Liver (tissue), 9 donors: ENCODE results near the gene CLEC16A. TPM values are rescaled to one million over a fixed set of nuclear protein-coding genes. Genes with fewer than 3 reads are reported as not detected.

ENCODE experiments used
- DNase-seq: peaks from one replicate; pipeline ENCODE4 v3.0.0-alpha.2; 2017; ENCODE audit warnings: low spot score
- H3K27ac ChIP-seq, 2 donors: one replicate each; pipeline ENCODE4 v1.7.0; 2013; ENCODE audit warnings: inconsistent platforms in 2 of 2, low read length in 2 of 2, control low read depth in 1 of 2, low read depth in 1 of 2, mild to moderate bottlenecking in 1 of 2
- H3K27me3 ChIP-seq, 4 donors: one replicate each; pipeline versions ENCODE4 v1.6.1 to v1.7.0; 2013; ENCODE audit warnings: low read length in 3 of 4, inconsistent platforms in 1 of 4, mild to moderate bottlenecking in 1 of 4, moderate library complexity in 1 of 4; ENCODE audit not compliant: control insufficient read depth in 4 of 4, insufficient read depth in 4 of 4
- H3K36me3 ChIP-seq, 4 donors: one replicate each; pipeline versions ENCODE4 v1.6.1 to v1.7.0; 2013; ENCODE audit warnings: low read length in 3 of 4, mild to moderate bottlenecking in 3 of 4, low read depth in 1 of 4, moderate library complexity in 1 of 4; ENCODE audit not compliant: control insufficient read depth in 4 of 4, insufficient read depth in 3 of 4
- H3K4me1 ChIP-seq, 4 donors: one replicate each; pipeline versions ENCODE4 v1.6.1 to v1.7.0; 2013; ENCODE audit warnings: low read length in 3 of 4, mild to moderate bottlenecking in 3 of 4, moderate library complexity in 1 of 4; ENCODE audit not compliant: control insufficient read depth in 4 of 4, insufficient read depth in 4 of 4
- H3K4me3 ChIP-seq, 3 donors: one replicate each; pipeline versions ENCODE4 v1.6.1 to v1.7.0; 2013; ENCODE audit warnings: low read length in 3 of 3, control low read depth in 1 of 3, low read depth in 1 of 3, mild to moderate bottlenecking in 1 of 3
- H3K9ac ChIP-seq, 2 donors: one replicate each; pipeline ENCODE4 v1.7.0; 2013; ENCODE audit warnings: low read length in 2 of 2, mild to moderate bottlenecking in 2 of 2, moderate library complexity in 2 of 2, control low read depth in 1 of 2, low read depth in 1 of 2
- H3K9me3 ChIP-seq, 4 donors: one replicate each; pipeline versions ENCODE4 v1.6.1 to v1.7.0; 2013; ENCODE audit warnings: low read length in 3 of 4; ENCODE audit not compliant: control insufficient read depth in 4 of 4
- EGR1 ChIP-seq, 2 donors: IDR thresholded peaks; 2 replicates each; pipeline ENCODE4 v1.6.1; 2016 to 2018; ENCODE audit warnings: antibody characterized with exemption in 2 of 2, low read depth in 2 of 2
- FOXA1 ChIP-seq: IDR thresholded peaks from 2 replicates; pipeline ENCODE4 v1.6.1; 2016; ENCODE audit warnings: antibody characterized with exemption
- FOXA2 ChIP-seq: IDR thresholded peaks from 2 replicates; pipeline ENCODE4 v1.6.1; 2016; ENCODE audit warnings: antibody characterized with exemption
- GABPA ChIP-seq, 2 donors: IDR thresholded peaks in 1 of 2; conservative IDR thresholded peaks in 1 of 2; 2 replicates each; pipeline ENCODE4 v1.6.1; 2016; ENCODE audit warnings: antibody characterized with exemption in 2 of 2, mild to moderate bottlenecking in 1 of 2, moderate library complexity in 1 of 2
- HNF4A ChIP-seq, 2 donors: conservative IDR thresholded peaks; 2 replicates each; pipeline ENCODE4 v1.6.1; 2016; ENCODE audit warnings: antibody characterized with exemption in 2 of 2, mild to moderate bottlenecking in 2 of 2
- HNF4G ChIP-seq: IDR thresholded peaks from 2 replicates; pipeline ENCODE4 v1.6.1; 2016; ENCODE audit warnings: antibody characterized with exemption
- JUND ChIP-seq, 2 donors: IDR thresholded peaks; 2 replicates each; pipeline ENCODE4 v1.6.1; 2016; ENCODE audit warnings: antibody characterized with exemption in 2 of 2
- NR2F2 ChIP-seq: IDR thresholded peaks from 2 replicates; pipeline ENCODE4 v1.6.1; 2016; ENCODE audit warnings: antibody characterized with exemption
- RAD21 ChIP-seq, 2 donors: IDR thresholded peaks; 2 replicates each; pipeline ENCODE4 v1.6.1; 2016; ENCODE audit warnings: antibody characterized with exemption in 2 of 2, mild to moderate bottlenecking in 2 of 2
- RXRA ChIP-seq, 2 donors: IDR thresholded peaks; 2 replicates each; pipeline ENCODE4 v1.6.1; 2017 to 2018; ENCODE audit warnings: antibody characterized with exemption in 2 of 2, mild to moderate bottlenecking in 1 of 2
- SP1 ChIP-seq: IDR thresholded peaks from 2 replicates; pipeline ENCODE4 v1.6.1; 2018; ENCODE audit warnings: antibody characterized with exemption, mild to moderate bottlenecking
- TAF1 ChIP-seq: conservative IDR thresholded peaks from 2 replicates; pipeline ENCODE4 v1.6.1; 2016; ENCODE audit warnings: antibody characterized with exemption, mild to moderate bottlenecking
- YY1 ChIP-seq: IDR thresholded peaks from 2 replicates; pipeline ENCODE4 v1.6.1; 2016; ENCODE audit warnings: antibody characterized with exemption, mild to moderate bottlenecking
- WGBS: extraction: QIAGEN DNeasy Blood & Tissue Kit; methylation state at CpG from one replicate; pipeline ENCODE4 v1.1.7; 2013; 5-methylcytosine and 5-hydroxymethylcytosine counted together
- polyA plus RNA-seq, 2 donors: library from polyadenylated mRNA; stranded (reverse) in 1 of 2; unstranded in 1 of 2; fragments of 200-250 nt in 1 of 2; fragments of >200 nt in 1 of 2; fragmentation: Nextera tagmentation in 1 of 2; extraction: Ambion mirVana in 1 of 2; gene quantifications; one replicate each; pipeline versions ENCODE4 v1.2.1 to v1.2.3, GENCODE V29; 2013 to 2015
- total RNA-seq, 2 donors: library from RNA; depleted of rRNA; stranded (reverse); fragments of >200 nt; gene quantifications; one replicate each; pipeline ENCODE4 v1.2.3, GENCODE V29; 2014
- TF ChIP-seq, protein P1 (sequence below): IDR thresholded peaks from 2 replicates; pipeline ENCODE4 v1.6.1; 2016; ENCODE audit warnings: antibody characterized with exemption, mild to moderate bottlenecking
- TF ChIP-seq, protein P2 (sequence below): IDR thresholded peaks from 2 replicates; pipeline ENCODE4 v1.6.1; 2016; ENCODE audit warnings: antibody characterized with exemption
- TF ChIP-seq, protein P3 (sequence below): IDR thresholded peaks from 2 replicates; pipeline ENCODE4 v1.6.1; 2016; ENCODE audit warnings: antibody characterized with exemption
- TF ChIP-seq, protein P4 (sequence below): IDR thresholded peaks from 2 replicates; pipeline ENCODE4 v1.6.1; 2016; ENCODE audit warnings: antibody characterized with exemption
- TF ChIP-seq, protein P5 (sequence below): fragments of 150-350 bp; IDR thresholded peaks from 2 replicates; pipeline ENCODE4 v1.5.1; 2017; ENCODE audit warnings: improper control_type of control experiment, low read depth, low read length; ENCODE audit not compliant: missing input control
- donor health status: healthy.
- donor health status: healthy.
- donor health status: healthy.
- donor health status: healthy.
- donor health status: healthy.

The CLEC16A gene
- total and polyA plus RNA-seq, 4 donors: 9.7 to 23.0 (median 17.4) TPM

DNA sequence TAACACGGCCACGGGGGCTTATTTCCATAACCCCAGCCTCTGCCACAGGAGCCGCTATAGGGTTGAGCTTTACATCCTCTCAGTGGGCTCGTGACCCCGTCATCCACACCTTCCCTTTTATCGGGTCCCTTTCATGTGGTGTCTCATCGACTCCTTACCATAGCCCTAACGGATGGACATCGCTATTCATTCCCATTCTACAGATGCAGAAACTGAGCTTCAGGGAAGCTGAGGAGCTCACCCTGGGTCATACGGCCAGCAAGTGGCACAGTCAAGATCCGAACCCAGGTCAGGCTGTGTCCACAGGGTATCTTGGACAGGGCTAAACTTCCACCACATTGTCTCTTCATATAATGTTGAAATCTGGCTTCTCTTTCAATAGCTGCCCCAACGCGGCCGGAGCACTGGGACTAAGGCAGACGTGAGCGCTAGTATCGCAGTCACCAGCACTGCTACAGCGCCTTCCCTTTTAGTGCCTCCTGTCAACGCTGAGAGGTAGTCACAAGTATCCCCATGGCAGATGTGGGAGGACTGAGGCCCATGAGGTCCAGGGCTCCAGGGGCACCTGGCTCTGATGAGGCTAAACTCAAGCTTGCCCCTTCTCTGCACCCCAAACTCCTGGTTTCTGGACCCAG lies 260.8 kb downstream of the CLEC16A start:
- peaks cover 0 to 17% (median 14%) of the 10 kb centered on the region in 4 donors for H3K4me1 ChIP-seq
- H3K27me3 ChIP-seq: no peaks in the 10 kb centered on the region
- TF ChIP-seq EGR1 (IDR thresholded peaks at IDR 0.05; ENCODE audit: low read depth in 2 of 2): no peak
- TF ChIP-seq, protein P1, sequence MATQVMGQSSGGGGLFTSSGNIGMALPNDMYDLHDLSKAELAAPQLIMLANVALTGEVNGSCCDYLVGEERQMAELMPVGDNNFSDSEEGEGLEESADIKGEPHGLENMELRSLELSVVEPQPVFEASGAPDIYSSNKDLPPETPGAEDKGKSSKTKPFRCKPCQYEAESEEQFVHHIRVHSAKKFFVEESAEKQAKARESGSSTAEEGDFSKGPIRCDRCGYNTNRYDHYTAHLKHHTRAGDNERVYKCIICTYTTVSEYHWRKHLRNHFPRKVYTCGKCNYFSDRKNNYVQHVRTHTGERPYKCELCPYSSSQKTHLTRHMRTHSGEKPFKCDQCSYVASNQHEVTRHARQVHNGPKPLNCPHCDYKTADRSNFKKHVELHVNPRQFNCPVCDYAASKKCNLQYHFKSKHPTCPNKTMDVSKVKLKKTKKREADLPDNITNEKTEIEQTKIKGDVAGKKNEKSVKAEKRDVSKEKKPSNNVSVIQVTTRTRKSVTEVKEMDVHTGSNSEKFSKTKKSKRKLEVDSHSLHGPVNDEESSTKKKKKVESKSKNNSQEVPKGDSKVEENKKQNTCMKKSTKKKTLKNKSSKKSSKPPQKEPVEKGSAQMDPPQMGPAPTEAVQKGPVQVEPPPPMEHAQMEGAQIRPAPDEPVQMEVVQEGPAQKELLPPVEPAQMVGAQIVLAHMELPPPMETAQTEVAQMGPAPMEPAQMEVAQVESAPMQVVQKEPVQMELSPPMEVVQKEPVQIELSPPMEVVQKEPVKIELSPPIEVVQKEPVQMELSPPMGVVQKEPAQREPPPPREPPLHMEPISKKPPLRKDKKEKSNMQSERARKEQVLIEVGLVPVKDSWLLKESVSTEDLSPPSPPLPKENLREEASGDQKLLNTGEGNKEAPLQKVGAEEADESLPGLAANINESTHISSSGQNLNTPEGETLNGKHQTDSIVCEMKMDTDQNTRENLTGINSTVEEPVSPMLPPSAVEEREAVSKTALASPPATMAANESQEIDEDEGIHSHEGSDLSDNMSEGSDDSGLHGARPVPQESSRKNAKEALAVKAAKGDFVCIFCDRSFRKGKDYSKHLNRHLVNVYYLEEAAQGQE: no peak
- H3K36me3 ChIP-seq: no peaks in the 10 kb centered on the region
- peaks cover 0 to 6% (median 4%) of the 10 kb centered on the region in 4 donors for H3K9me3 ChIP-seq
- peak overlapping the region; percentile 2 to 55 for H3K27ac ChIP-seq
- 86% methylated on average over 19 of the region's 19 CpGs for WGBS
- no peak for DNase-seq
- H3K4me3 ChIP-seq: no peak overlapping the region
- no peak overlapping the region for H3K9ac ChIP-seq

DNA sequence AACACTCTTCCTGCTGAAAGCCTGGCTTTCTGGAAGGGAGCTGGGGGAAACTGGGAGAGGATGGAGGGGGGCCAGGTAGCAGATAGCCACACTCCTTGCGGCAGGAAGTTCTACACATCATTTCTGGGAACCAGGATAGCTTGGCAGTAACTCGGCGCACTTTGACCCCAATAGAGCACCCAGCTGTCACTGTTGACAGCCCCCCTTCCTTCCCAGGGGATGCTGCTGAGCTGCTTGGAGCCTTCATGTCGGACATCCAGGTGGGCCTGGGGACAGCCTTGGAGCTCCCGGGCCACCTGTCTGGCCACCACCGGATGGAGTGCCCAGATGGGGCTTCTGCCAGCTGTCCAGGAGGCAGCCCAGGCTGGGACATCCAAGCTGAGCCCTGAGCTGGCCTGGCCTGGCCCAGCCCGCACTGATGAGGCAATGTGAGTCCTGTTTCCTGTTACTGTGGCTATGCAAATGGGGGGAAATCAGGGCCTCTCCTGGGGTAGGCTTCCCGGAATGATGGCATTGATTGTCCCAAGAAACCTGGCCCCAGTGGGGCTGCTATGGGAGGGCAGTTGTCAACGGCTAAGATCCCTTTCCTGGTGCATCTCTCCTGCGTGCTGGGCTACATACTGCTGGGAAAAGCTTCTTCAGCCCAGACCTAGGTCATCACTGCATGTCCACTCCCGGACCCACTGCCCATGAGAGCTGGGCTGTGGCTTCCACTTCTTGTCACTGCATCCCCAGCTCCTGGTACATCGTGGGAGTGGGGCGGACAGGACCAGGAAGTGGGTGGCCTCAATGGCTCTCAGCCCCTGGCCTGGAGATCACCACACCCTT lies 261.6 kb downstream of the CLEC16A start:
- Histone ChIP-seq H3K27me3 (no peaks in the 10 kb centered on the region), H3K36me3 (no peaks in the 10 kb centered on the region), H3K27ac (peak overlapping the region; percentile 2 to 55), H3K9ac (no peak overlapping the region), H3K4me3 (no peak overlapping the region), H3K4me1 (peaks cover 0 to 17% (median 14%) of the 10 kb centered on the region in 4 donors), H3K9me3 (peaks cover 0 to 6% (median 4%) of the 10 kb centered on the region in 4 donors)
- TF ChIP-seq RXRA (IDR thresholded peaks at IDR 0.05) (peak; percentile 72 to 74), GABPA (IDR thresholded peaks at IDR 0.05 in 1 of 2, conservative IDR thresholded peaks at IDR 0.05 in 1 of 2) (peak in 1 of 2 donors; percentile 44), YY1 (peak; percentile 59), NR2F2 (peak; percentile 60), JUND (IDR thresholded peaks at IDR 0.05) (peak in 1 of 2 donors; percentile 29), FOXA1 (peak; percentile 29), HNF4A (conservative IDR thresholded peaks at IDR 0.05) (peak; percentile 78), HNF4G (no peak), RAD21 (IDR thresholded peaks at IDR 0.05) (peak in 1 of 2 donors; percentile 15), EGR1 (IDR thresholded peaks at IDR 0.05; ENCODE audit: low read depth in 2 of 2) (peak; percentile 39 to 64), TAF1 (no peak), SP1 (peak; percentile 86), FOXA2 (no peak)
- TF ChIP-seq, protein P2, sequence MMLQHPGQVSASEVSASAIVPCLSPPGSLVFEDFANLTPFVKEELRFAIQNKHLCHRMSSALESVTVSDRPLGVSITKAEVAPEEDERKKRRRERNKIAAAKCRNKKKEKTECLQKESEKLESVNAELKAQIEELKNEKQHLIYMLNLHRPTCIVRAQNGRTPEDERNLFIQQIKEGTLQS: peak; percentile 67
- TF ChIP-seq, protein P3, sequence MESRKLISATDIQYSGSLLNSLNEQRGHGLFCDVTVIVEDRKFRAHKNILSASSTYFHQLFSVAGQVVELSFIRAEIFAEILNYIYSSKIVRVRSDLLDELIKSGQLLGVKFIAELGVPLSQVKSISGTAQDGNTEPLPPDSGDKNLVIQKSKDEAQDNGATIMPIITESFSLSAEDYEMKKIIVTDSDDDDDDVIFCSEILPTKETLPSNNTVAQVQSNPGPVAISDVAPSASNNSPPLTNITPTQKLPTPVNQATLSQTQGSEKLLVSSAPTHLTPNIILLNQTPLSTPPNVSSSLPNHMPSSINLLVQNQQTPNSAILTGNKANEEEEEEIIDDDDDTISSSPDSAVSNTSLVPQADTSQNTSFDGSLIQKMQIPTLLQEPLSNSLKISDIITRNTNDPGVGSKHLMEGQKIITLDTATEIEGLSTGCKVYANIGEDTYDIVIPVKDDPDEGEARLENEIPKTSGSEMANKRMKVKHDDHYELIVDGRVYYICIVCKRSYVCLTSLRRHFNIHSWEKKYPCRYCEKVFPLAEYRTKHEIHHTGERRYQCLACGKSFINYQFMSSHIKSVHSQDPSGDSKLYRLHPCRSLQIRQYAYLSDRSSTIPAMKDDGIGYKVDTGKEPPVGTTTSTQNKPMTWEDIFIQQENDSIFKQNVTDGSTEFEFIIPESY: no peak
- TF ChIP-seq, protein P1: no peak
- TF ChIP-seq, protein P4, sequence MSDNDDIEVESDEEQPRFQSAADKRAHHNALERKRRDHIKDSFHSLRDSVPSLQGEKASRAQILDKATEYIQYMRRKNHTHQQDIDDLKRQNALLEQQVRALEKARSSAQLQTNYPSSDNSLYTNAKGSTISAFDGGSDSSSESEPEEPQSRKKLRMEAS: no peak
- TF ChIP-seq, protein P5, sequence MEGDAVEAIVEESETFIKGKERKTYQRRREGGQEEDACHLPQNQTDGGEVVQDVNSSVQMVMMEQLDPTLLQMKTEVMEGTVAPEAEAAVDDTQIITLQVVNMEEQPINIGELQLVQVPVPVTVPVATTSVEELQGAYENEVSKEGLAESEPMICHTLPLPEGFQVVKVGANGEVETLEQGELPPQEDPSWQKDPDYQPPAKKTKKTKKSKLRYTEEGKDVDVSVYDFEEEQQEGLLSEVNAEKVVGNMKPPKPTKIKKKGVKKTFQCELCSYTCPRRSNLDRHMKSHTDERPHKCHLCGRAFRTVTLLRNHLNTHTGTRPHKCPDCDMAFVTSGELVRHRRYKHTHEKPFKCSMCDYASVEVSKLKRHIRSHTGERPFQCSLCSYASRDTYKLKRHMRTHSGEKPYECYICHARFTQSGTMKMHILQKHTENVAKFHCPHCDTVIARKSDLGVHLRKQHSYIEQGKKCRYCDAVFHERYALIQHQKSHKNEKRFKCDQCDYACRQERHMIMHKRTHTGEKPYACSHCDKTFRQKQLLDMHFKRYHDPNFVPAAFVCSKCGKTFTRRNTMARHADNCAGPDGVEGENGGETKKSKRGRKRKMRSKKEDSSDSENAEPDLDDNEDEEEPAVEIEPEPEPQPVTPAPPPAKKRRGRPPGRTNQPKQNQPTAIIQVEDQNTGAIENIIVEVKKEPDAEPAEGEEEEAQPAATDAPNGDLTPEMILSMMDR: no peak
- WGBS: 32% methylated on average over 13 of the region's 13 CpGs
- no peak for DNase-seq
